ENCODE measurements around the gene RBM10.

The RBM10 gene

DNA sequence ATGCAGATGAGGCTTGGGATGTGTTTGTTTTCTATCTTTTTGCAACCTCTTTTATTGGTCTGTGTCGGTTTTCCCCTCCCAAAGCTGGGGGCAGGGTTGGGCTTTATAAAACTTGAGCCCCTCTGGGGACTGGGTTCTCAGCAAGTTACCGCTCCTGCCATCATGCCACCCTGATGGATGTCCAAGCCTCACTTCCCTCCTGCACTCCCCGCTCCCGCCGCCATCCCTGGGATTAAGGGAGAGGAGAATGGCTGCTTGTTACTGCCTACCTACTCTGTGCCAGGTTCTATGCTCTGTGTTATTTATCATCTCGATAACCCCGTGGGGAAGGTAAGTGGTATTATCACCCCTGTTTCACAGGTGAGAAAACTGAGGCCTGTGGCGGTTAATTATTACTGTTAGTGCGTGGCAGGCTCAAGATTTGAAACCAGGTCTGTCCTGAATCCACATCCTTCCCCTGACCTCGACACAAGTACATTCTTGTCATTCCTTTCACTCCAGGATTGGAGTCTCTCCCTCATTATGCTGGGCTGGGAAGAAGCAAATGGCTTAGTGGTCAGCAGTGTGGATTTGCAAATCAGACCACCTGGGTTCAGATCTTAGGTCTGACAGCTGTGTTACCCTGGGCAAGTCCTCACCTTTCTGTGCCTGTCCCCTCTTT, 53.1 kb downstream of the RBM10 start:
- DNase-seq, result no peak

DNA sequence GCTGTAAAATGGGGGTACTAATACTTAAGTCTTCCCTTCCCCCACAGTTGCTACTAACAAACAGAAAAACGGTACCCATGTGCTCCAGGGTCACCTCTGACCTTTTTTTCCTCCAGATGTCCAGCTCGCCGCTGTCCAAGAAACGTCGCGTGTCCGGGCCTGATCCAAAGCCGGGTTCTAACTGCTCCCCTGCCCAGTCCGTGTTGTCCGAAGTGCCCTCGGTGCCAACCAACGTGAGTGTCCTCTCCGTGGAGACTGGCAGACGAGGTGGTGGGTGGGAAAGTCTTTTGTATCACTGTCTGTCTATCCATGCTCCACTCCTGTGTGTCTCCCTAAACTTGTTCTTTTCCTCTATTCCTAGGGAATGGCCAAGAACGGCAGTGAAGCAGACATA, 53.7 kb downstream of the RBM10 start:
- no peak for DNase-seq

DNA sequence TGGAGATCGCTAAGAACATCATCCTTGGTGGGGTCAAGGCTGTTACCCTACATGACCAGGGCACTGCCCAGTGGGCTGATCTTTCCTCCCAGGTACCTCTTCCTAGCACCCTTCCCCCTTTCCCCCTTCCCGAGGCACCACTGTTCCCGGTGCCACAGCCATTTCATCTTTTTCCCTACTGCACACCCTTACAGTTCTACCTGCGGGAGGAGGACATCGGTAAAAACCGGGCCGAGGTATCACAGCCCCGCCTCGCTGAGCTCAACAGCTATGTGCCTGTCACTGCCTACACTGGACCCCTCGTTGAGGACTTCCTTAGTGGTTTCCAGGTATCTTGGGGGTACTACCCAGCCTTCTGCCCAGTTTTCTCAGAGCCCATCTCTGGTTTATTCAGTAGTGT, 54.3 kb downstream of the RBM10 start:
- DNase-seq, result no peak

DNA sequence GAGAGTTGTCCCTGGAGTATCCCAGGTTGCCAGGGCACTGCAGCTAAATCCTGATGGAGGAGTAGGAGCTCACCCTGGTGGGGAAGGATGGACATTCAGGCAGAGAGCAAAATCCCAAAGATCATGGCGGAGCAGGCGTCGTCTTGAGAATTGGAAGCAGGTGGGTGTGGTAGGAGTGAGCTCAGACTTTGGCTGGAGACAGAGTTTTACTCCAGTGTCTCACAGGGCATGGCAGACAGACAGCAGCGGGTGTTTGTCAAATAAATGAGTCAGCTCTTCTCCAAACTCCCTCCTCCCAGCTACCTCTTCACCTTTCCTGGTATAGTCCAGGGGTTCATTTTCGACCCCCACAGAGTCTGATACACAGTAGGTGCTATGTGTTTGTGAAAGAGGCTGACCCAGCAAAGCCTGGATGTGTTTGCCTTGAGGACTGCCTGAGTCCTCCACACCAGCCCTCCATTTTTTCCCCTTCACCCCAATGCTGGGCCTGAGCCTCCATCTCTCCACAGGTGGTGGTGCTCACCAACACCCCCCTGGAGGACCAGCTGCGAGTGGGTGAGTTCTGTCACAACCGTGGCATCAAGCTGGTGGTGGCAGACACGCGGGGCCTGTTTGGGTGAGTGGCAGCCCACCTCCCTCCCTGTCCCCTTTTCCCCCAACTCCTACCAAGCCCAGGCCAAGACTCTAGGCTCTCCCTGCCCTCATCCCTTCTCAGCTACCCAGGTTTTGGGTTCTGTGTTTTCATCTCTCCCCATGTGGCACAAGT, 55.5 kb downstream of the RBM10 start:
- no peak for DNase-seq

DNA sequence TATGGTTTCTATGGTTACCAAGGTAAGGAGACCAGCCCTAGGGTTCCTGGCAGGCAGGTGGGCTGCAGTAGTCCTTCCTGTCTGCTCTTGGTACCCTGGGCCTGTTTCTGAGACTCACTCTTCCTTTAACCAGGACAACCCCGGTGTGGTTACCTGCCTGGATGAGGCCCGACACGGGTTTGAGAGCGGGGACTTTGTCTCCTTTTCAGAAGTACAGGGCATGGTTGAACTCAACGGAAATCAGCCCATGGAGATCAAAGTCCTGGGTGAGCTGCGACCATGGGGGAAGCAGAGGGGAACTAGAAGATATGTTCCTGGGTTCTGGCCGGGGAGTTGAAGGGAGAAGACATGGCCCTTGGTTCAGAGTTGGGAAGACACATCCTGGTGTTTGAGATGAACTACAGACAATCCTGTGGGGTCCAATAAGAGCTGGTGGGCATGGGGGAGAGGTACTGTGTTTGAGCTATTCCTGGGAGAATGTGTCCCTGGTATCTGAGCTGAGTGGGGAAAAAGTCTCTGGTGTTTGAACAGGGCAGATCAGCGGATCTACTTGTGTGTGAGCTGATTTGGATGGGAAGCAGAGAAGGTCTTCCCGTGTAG, 56.4 kb downstream of the RBM10 start:
- DNase-seq, result no peak

DNA sequence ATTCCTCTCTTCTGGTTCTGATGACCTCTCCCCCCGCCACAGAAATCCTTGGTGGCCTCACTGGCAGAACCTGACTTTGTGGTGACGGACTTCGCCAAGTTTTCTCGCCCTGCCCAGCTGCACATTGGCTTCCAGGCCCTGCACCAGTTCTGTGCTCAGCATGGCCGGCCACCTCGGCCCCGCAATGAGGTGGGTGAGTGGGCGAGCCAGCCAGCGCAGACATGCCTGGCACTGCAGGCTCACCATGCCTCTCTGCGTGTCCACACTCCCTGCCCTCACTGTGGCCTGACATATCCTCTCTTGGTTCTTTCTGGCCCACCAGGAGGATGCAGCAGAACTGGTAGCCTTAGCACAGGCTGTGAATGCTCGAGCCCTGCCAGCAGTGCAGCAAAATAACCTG, 57.3 kb downstream of the RBM10 start:
- DNase-seq, result no peak

DNA sequence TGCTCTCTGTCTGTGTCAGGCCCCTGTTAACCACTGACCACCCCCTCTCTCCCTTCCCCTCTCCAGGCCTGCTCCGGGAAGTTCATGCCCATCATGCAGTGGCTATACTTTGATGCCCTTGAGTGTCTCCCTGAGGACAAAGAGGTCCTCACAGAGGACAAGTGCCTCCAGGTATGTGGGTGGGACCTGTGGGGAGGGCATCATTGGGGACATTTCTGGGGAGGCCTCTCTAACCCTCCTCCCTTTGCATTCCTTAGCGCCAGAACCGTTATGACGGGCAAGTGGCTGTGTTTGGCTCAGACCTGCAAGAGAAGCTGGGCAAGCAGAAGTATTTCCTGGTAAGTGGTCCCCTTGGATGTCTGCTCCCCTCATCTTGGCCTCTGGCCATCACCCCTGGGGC, 57.9 kb downstream of the RBM10 start:
- DNase-seq, result no peak

DNA sequence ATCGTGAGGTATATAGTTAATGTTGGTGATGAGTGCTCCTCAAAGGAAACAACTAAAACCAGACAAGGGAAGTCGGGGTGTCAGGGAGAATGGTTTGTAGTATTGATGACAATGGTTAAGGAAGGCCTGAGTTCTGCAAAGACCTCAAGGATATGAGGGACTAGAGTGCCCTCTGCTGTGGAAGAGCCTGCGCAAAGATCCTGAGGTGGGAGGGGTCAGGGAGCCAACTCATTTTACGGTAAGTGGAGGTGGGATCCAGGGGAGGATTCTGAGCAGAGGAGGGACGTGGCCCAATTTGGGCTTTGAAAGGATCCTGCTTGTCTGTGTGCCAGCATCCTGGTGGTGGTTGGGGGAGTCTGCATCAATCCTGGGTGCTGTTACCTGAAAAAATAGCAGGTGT, 59.9 kb downstream of the RBM10 start:
- peak in 1 of 3 experiments; percentile 31 for DNase-seq

DNA sequence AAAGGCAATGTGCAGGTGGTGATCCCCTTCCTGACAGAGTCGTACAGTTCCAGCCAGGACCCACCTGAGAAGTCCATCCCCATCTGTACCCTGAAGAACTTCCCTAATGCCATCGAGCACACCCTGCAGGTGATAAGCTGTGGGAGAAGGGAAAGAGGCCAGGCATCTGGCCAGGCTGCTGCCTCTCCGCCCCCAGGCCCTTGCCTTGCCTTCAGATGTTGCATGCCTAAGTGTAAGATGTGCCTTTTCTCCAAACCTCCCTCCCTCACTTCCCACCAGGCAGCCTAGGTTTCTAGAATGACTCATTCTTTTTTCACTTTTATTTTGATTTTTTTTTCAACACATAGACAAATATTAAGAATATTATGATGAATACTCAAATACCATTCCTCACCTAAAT, 61.3 kb downstream of the RBM10 start:
- no peak for DNase-seq

DNA sequence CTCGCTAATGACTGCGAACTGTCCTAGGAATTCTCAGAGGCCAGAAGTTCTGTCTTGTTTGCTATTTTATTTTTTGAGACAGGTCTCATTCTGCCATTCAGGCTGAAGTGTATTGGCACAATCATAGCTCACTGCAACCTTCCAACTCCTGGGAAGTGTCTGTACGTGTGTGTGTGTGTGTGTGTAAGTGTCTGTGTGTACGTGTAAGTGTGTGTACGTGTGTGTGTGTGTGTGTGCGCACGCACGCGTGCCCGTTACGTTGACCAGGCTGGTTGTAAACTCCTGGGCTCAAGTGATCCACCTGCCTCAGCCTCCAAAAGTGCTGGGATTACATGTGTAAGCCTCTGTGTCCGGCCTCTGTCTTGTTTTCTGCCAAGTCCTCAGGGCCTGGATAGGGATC, 63.1 kb downstream of the RBM10 start:
- no peak for DNase-seq

DNA sequence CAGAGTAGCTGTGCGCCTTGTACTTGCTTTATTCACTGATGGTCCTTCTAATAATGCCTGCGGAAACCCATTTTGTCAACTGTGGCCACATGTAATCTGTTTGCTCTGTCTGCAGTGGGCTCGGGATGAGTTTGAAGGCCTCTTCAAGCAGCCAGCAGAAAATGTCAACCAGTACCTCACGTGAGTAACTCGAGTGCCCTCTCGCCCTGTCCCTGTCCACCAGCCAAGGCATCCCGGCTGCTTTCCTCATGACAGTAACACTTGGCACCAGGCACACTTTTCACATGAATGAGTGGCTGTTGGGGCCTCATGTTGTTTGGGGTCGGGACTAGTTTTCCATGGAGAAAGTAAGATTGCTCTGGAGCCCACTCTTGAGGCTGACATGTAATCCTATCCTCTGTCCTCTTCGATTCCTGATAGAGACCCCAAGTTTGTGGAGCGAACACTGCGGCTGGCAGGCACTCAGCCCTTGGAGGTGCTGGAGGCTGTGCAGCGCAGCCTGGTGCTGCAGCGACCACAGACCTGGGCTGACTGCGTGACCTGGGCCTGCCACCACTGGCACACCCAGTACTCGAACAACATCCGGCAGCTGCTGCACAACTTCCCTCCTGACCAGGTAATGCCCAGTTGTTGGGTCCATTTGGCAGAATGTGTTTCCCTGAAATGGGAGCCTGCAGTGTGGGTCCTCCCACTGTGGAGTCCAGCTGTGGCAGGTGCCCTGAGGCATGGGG, 64.7 kb downstream of the RBM10 start:
- no peak for DNase-seq

DNA sequence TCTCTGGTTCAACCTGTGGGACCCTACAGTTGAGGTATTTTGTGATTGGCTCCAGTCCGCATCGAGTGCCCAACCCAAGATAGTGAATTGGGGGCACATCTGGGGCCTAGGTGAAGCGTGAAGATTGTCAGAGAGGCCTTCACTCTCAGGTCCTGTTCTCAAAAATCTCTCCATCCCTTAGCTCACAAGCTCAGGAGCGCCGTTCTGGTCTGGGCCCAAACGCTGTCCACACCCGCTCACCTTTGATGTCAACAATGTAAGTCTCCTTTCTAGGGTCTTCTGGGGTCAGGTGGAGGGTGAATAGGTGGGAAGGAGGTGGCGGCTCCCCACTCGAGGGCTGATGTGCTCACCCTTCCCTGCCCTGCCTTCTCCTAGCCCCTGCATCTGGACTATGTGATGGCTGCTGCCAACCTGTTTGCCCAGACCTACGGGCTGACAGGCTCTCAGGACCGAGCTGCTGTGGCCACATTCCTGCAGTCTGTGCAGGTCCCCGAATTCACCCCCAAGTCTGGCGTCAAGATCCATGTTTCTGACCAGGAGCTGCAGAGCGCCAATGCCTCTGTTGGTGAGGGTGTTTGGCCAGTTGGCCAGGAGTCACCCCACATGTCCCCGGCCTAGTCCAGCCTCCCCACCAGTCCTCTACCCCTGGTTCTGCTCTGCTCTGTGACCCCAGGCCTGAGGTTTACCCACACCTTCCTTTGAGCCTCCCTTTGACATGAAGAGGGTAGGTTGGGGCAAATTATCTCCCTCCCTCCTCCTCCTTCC, 65.8 kb downstream of the RBM10 start:
- DNase-seq, result no peak

DNA sequence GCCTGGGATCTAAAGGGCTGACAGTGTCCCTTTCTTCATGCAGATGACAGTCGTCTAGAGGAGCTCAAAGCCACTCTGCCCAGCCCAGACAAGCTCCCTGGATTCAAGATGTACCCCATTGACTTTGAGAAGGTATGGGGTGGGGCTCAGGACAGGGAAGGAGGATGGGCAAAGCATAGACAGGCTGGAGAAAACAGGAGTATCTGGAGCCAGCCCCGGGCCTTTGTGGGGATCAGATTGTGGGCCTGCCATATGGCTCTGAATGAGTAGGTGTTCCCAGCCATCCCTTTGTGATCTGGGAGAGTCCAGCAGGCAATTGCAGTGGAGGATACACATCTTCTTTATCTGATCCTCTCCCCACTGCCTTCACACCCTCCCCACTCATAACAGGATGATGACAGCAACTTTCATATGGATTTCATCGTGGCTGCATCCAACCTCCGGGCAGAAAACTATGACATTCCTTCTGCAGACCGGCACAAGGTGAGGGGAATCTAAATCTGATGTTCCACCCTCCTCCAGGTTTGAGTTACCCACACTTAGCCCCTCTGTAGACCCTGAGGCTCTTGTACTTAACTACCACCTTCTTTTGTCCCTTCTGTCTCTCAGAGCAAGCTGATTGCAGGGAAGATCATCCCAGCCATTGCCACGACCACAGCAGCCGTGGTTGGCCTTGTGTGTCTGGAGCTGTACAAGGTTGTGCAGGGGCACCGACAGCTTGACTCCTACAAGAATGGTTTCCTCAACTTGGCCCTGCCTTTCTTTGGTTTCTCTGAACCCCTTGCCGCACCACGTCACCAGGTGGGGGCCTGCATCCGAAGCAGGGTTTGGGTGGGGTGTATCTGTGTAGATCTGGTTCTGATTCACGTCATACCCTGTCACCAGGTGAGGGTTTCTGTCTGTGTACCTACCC, 67.6 kb downstream of the RBM10 start:
- no peak for DNase-seq

DNA sequence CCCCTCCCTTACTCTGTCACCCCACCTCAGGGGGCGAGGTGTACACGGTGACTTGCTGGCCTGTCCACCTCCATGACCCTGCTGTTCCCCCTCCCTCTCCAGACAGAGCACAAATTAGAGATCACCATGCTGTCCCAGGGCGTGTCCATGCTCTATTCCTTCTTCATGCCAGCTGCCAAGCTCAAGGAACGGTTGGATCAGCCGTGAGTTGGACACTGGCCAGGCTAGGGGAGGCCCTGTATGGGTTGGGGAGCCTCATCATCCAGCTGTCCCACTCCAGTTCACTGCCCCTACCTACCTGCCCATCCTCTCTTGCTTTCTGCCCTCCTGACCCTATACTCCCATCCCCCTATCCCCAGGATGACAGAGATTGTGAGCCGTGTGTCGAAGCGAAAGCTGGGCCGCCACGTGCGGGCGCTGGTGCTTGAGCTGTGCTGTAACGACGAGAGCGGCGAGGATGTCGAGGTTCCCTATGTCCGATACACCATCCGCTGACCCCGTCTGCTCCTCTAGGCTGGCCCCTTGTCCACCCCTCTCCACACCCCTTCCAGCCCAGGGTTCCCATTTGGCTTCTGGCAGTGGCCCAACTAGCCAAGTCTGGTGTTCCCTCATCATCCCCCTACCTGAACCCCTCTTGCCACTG, 69.5 kb downstream of the RBM10 start:
- DNase-seq, result no peak

DNA sequence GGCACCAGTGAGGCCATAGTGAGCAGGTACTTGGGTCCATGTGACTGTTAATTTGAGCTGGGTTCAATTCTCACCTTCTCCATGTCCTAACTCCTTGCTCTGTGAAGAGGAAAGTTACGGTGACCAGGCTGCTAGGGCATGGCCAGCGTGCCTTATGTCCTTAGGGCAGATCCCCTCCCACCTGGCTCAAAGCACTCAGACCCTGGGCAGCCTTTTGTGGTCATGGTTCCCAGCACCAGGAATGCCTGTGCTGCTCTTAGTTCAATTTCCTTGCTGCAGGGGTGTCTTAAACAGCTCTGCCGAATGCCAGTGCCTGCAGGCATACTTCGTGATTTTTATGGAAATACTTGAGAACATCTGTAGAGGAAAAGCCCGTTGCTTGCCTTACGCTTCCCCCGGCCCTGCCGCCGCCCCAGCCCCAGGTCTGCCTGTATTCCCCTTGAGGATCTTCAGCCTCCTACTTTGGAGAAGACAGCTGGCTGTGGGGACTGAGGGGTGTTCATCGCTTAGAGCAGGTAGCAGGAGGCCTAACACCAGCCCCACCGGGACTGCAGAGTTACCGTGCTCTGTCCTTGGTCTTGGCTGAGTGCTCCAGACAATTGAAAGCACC, 70.4 kb downstream of the RBM10 start:
- no peak for DNase-seq

DNA sequence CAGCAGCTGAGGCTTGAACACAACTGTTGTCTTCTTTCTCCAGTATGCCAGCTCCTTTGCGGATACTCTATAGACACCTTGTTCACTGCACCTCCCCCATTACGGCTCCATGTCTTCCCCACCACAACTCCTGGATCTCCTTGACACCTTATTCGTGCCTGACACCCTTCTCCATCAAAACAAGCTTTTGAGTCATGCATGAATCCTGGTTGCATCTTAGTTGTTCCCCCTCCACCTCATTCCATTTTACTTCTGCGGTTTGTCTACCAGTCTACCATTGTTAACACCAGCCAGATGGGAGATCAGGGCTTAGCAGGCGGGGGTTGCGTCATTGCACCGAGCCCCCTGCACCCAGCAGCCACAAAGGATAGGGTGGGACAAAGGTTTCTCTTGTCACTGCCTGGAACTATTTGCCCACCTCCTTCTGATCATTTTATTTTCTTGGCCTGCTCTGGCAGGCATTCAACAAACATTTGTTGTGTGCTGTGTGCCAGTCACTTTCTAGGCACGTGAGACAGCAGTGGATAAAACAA, 71.4 kb downstream of the RBM10 start:
- no peak for DNase-seq

DNA sequence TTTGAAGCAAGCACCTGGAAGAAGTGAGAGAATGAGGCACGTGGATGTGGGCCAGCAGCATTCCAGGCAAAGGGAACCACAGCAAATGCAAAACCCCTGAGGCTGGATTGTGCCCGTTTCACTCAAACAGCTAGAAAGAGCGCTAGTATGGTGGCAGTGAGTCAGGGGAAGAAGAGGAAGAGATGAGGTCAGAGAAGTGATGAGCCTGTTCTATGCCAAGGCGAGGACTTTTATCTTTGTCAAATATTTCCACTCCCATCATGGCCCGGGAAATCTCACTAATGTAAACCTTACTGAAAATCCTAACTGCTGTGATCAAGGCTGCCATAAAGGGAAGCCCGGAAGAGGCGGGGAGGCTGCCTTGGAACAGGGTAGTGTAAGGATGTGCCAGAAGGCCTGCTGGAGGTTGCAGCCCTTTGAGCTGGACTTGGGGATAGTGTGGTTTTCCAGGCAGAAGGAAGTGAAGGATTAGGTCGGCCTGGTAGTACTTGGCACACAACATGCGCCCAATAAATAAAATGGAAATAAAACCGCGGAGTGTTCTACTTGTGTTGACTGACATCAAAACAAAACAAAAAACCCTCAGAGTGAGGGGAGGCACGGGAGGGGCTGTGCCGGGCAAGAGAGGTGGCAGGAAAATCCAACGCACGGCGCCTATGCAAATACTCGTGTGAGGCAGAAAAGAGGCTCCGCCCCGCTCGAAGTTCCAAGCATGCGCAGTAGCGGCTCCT, 72.3 kb downstream of the RBM10 start:
- DNase-seq, result no peak

DNA sequence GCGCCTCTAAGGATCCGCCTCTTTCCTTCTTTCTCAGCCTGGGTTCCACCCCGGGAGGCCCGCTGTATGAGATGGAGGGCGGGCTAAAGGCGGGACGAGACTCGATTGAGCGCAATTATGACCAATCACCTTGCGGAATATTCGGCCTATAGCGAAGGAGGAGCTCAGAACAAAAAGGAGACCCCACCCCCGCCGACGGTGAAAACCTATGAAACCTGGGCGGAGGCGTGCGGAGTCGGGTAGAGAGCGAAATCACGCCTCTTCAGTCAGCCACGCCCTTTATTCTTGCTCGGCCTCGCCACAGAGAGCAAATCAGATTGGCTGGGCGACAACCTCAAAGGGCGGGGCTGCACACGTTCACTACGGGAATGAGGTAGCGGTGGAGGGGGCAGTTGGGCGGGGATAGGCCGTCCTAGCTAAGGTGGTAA, 72.8 kb downstream of the RBM10 start:
- DNase-seq, result peak; percentile 96 to 100 (median 100)

DNA sequence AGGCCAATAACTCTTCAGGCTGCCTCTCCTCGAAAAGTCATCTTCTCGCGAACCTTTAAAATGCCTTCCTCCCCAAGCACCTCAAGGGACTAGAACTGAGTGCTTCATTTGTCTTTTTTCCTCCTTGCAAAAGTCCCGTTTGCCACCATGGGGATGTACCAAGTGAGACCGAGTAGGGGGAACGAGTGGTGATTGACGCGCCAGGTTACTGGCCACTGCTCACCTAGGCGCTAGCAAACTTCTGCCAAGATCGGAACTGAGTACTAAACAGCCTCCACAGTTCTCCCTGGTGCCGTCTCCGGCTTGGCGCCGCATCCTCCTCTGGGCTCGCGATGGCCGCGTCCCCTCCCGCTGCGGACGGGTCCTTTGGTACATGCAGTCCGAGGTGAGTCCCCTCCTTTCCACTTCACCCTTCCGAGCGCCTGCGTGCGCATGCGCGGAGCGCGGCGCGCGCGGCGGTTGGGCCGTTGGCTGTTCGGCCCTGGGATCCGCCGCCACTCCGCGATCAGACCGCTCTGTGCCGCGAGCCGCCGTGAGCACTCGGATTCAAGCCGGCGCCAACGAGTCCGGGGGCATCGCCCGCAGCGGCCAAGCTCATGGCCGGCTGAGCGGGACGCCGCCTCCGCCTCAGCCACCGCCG, 73.4 kb downstream of the RBM10 start, which contains the start of gene CDK16:
CDK16 (plus strand) TSS at position 402 of the 640 bp plus-strand sequence. CDS start 4,877 bp downstream, outside the sequence.
- peak; percentile 73 to 99 (median 98) for DNase-seq

Data from NCI-H1417 (cell line).